T-helper 2 cell treated with Interferon-gamma antibody and Interleukin-4, amounts not matched to agents 100 ng/mL and 5 ng/mL, for 36 hours (primary cell): Measurements from ENCODE around the gene EOGT. TPM values are rescaled to one million over a fixed set of nuclear protein-coding genes. Genes with fewer than 3 reads are reported as not detected.

ENCODE experiments used
- intact Hi-C: fragments of 100-400 bp; cut with micrococcal nuclease; formaldehyde crosslinking; loops from one replicate; pipeline ENCODE4 v1.15.1; 2023
- total RNA-seq: library from RNA; stranded (reverse); gene quantifications from 2 replicates; pipeline ENCODE4 v1.2.3, GENCODE V29; 2022

EOGT gene
- total RNA-seq, 1 donor from 2014 or later, result 14.2 TPM

DNA sequence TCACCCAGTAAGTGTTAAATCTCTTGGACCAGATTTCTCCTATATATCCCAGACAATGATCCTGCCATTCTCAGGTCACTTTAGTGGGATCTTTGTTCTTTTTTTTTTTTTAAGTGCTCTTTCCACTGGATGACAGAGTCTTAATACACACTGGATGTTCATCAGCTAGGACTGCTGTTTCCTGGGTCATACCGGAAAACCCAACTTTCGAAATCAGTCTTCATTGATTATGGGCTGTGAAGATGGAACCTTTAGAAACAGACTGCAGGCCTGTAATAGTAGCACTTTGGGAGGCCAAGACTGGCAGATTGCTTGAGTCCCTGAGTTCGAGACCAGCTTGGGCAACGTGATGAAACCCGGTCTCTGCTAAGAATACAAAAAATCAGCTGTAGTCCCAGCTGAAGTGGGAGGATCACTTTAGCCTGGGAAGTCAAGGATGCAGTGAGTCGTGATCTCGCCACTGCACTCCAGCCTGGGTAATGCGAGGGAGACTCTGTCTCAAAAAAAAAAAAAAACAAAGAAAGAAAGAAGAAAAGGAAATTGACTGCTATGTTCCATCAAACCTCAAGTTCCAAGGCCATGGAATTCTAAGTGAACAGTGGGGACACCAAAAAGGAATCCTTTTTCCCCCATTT, 2.3 kb downstream of the EOGT start:
- intact Hi-C loops, result loop anchor here (5.0 to 10.0 kb wide), 2 partner anchors 186 to 294 kb away; no protein-coding TSS in a partner anchor

DNA sequence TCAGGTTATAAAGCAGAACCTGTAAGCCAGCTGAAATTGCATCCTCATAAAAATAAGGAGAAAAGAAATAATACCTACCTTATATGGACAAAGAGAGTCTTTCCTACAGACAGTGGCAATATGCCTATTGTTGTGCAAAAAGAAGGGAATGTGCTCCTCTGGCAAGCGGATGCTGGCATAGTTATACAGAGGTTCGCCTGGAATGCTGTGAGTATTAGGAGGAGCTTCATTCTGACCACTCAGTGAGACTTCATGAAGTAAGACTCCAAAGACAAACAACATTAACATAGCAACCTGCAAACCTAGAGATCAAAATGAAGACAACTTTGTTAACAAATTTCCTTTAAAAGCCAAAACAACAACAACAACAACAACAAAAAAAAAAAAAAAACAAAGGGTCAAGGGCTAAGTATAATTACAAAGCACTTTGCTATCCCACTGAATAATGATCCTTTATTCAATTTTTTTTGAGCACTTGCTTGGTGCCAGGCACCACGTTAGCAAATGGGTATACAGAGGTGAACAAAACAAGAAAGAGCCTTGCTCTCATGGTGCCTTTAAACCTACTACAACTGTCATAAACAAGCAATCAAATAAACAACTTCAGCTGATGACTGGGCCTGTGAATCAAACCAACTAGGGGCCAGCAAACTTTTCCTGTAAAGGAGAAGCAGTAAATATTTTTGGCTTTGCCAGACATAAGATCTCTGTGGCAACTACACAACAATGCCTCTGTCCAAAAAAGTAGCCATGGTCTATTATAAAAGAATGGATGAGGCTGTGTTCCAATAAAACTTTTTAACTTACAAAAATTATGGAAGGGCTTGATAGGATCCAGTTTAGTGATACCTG, 3.7 kb downstream of the EOGT start:
- intact Hi-C loops, result loop anchor here (5.0 to 10.0 kb wide), 2 partner anchors 188 to 295 kb away; no protein-coding TSS in a partner anchor

DNA sequence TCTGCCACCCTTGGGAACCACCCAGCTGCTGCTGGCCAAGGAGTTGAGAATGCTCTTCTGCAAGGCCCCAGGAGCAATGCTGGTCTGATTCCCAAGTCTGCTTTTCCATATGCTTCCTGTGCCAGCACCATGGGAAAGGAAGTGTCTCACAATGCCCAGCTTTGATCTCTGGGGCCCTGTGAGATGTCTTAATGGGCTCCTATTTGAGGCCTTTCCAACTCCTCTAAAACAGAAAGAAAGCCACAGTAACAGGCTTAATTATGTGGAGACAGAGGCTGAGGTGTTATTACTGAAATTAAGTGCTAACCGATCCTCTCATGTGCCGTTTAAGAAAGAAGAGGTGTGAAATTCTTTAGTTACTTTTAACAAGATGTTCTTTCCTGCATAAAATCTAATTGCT, 4.5 kb downstream of the EOGT start:
- intact Hi-C loops, result no loop called here

- intact Hi-C loops, result no loop called here
These were observed 7.5 kb downstream of the EOGT start for GRCh38 chr3:69005791-69006482.

DNA sequence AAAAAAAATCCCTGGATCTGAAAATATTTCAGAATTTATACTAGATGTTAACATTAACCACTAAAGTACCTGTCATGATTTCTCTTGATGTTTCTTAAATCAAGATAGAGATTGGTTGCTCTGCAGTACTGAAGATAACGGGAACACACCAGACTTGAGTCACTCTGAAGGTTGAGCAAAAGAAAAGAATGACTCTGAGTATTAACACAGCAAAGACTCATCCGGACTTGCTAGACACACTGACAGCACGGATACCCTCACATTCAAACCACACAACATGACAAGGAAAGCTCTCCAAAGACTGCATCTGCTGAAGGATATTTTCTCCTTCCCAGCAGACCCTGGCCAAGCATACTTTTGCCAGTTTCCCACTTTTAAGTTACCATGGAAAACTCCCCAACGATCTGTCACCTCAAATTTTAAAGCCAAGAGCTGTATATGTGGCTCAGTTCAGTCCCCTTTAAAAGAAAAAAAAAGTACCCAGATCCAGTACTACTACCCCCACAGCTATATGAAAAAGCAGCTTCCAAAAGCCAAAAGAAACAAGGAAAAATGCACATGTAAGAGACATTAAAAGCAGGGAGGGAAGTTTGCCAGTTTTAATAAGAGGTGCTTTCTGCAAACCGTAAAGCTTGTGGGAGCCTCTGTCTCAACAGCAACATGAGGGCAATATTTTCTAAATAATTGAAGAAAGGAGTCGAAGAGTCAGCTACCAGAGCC, 8.3 kb downstream of the EOGT start:
- intact Hi-C loops, result no loop called here

DNA sequence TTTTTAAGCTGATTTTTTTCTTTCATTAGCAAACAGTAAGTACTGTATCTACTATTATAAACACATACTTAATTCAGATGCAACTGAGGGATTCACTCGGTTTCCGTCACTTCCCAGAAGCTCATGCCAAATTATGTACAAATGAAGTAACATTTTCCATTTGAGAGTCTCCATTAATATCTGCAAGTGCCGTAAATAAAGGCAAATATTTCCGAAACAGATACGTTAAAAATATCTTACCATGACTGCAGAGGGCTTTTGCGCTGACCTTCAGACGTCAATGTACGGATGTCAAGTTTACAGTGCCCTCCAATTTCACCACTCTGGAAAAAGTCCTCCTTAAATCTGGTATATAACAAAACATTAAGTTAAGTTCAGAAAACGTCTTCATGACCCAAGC, 9.3 kb downstream of the EOGT start:
- intact Hi-C loops, result no loop called here

GRCh38 chr3:68999605-69000004, 13.9 kb downstream of the EOGT start:
- intact Hi-C loops, result no loop called here

DNA sequence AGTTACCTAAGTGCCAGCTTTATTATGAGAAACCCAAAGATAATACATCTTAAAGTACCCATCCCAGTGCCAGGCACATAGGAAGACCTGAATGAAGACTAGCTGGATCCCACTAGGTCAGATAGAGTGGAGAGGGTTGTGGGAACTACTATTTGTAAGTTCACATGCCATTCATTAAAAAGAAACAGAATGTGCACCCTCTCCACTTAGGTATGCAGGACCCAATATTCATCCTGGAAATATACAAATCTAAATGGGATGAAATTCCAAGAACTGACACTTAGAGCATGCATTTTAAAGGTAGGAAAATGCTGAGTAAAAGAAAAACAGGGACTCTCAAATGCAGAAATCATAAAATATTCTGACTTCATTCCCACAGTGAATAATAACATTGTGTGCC, 14.3 kb downstream of the EOGT start:
- intact Hi-C loops, result no loop called here

GRCh38 chr3:68997887-68998286, 15.6 kb downstream of the EOGT start:
- intact Hi-C loops, result no loop called here

- intact Hi-C loops, result no loop called here
These were observed 17.0 kb downstream of the EOGT start for GRCh38 chr3:68996356-68996995.

GRCh38 chr3:68988740-68989139, 24.7 kb downstream of the EOGT start:
- intact Hi-C loops, result no loop called here

- intact Hi-C loops, result no loop called here
These were observed 26.2 kb downstream of the EOGT start for GRCh38 chr3:68987322-68987721.

- intact Hi-C loops, result no loop called here
These were observed 26.8 kb downstream of the EOGT start for GRCh38 chr3:68986496-68987208.

DNA sequence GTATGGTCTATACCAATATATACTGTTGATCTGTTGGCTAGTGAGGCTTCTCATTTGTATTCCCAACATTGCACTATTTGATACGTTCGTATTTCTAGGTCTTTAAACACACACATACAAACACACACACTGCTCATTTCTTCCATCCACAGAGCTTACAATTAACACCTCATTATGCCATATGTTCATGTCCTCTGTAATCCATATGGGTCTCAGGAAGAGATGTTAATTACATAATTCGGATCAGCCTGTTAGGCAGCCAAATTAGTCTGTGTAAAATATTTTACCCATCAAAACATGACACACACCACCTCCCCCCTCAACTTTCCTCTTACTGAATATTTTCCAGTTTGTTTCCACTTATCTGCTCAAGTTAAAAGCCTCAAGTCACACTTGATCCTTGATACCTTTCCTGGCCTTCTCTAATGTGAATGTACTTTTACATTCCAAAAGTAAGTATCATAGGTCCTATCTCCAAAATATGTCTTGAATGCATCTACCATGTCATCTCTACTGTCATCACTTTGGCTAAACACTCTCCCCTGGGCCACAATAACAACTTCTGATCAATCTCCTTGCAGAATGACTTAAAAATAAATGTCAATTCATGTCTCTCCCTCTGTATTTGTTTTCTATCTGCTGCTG, 28.2 kb downstream of the EOGT start:
- intact Hi-C loops, result no loop called here

DNA sequence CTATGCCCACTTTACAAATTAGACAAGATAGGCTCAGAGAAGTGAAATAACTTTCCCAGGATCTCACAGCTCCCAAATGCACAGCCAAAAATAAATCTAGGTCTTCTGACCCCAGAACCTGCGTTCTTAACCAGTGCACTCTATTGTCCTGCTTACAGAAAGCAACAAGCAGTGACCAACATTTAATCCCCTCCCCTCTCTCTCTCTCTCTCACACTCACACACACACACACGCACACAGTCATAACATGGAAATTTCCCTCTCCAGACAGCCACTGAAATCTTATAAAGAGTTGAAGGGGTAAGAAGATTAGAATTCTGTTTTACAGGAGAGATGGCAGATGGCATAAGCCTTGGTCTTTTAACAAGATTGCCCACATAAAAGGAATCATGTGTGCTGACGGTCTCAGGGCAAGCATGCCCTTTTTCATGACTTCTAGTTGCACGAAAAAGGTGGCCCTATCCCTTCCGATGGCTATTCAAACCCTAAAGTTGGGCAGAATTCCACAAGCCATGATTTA, 29.4 kb downstream of the EOGT start:
- intact Hi-C loops, result no loop called here

DNA sequence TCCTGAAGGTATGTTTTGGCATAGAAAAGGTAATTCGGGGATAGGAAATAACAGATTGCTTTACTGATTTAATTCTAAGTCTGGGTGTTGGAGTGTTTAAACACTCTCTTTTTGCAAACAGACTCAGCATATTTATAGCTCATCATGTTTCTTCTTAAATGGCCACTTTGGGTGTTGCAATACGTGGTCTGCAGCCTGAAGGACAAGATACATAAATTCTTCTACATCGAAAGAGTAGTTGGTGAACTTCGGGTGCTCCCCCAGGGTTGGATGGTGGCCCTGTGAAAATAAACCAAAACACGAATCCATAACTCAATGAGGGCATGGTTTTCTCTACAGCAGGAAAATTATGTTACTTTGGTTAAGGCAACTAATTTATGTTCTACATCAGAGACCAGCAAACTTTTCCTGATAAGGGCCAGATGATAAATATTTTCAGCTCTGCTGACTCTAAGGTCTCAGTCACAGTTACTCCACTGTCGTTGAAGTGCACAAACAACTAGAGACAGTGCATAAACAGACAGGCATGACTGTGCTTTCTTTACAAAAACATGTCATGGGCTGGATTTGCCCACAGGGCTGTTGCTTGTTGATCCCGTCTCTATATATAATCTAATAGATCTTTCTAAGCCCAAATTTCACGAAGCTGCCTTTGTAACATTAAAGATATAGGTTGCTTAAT, 35.9 kb downstream of the EOGT start:
- intact Hi-C loops, result no loop called here

DNA sequence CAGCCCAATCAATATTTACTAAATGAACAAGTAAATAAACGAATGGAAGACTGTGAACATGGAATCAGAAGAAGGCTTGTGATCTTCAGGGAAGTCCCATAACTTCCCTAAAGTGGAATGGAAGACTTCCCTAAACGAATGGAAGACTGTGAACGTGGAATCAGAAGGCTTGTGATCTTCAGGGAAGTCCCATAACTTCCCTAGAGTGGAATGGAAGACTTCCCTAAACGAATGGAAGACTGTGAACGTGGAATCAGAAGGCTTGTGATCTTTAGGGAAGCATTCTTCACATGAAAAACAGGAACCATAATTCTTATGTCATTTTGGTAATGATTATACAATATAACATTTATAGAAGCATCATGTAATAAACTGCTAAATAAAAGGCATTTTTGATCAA, 38.8 kb downstream of the EOGT start:
- intact Hi-C loops, result no loop called here

- intact Hi-C loops, result no loop called here
These were observed 39.8 kb downstream of the EOGT start for GRCh38 chr3:68973639-68974038.

DNA sequence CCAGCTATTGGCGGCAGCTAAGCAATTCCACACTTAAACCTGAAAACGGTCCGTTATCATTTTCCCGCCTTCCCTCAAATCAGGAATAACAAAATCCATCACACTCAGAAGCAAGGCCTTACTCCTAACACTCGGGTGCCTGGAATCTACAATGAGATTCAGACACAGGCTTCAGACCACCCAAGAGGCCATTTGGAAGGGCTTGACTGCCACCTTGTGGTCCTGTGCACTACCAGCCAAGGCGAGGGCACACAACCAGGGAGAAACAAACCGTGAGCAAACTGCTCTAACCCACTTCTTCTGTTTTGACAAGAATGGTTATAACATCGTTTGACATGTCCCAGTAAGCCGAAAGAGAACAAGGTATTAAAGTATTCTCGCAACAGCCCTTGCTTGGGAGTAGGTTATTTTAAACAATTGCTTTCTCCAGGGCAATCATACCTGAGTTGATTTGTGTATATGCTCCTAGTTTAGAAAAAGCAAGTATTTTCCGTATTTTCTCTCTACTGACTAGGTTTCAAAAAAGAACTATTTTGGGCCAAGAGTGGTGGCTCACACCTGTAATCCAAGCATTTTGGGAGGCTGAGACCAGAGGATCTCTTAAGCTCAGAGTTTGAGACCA, 41.0 kb downstream of the EOGT start:
- intact Hi-C loops, result no loop called here
